Panc1 (cell line): Measurements from ENCODE around the gene ADGRL3. TPM values are rescaled to one million over a fixed set of nuclear protein-coding genes. Genes with fewer than 3 reads are reported as not detected.

Experiments
- ATAC-seq: fragments of 200-7000 bp; cut with Tn5 transposase; 2 replicates; pipeline ENCODE4 v1.9.1; 2020; ENCODE audit warnings: mild to moderate bottlenecking, moderate library complexity
- BruUV-seq: library from RNA; stranded (reverse); fragments of 400-500 nt; replicated peaks from 2 replicates; lab custom pipeline; 2021; lab: Mats Ljungman, UMichigan
- CTCF ChIA-PET: fragments of 300-600 bp; sonication (Branson Sonifier 250); formaldehyde crosslinking; loops from one replicate; lab custom pipeline; 2022; ENCODE audit warnings: antibody characterized with exemption; lab: Charles Lee
- POLR2A ChIA-PET: fragments of 300-600 bp; sonication (Branson Sonifier 250); formaldehyde crosslinking; loops from one replicate; lab custom pipeline; 2022; ENCODE audit warnings: antibody characterized with exemption; lab: Charles Lee
- DNase-seq: peaks from one replicate; pipeline ENCODE4 v3.0.0-alpha.2; 2010; ENCODE audit warnings: low read depth, low spot score
- H3K27ac ChIP-seq: 2 replicates; pipeline ENCODE4 v1.5.1; 2011; ENCODE audit warnings: mild to moderate bottlenecking, low read length, inconsistent platforms
- H3K27me3 ChIP-seq: fragments of 200-500 bp; sonication (Bioruptor generic); 2 replicates; pipeline ENCODE4 v1.6.0; 2014; ENCODE audit warnings: low read length, inconsistent platforms; ENCODE audit not compliant: control insufficient read depth, insufficient read depth
- H3K36me3 ChIP-seq: fragments of 200-500 bp; sonication (Bioruptor generic); 2 replicates; pipeline ENCODE4 v1.5.1; 2014; ENCODE audit warnings: inconsistent platforms, mild to moderate bottlenecking, low read length, moderate library complexity; ENCODE audit not compliant: control insufficient read depth, insufficient read depth
- H3K4me1 ChIP-seq: 2 replicates; pipeline ENCODE4 v1.5.1; 2011; ENCODE audit warnings: inconsistent platforms, mild to moderate bottlenecking, low read length, moderate library complexity; ENCODE audit not compliant: control insufficient read depth, insufficient read depth
- H3K4me3 ChIP-seq, 2 experiments: 2 replicates each; pipeline ENCODE4 v1.5.1; 2011 to 2012; ENCODE audit warnings: low read depth in 2 of 2, low read length in 2 of 2, mild to moderate bottlenecking in 2 of 2, inconsistent platforms in 1 of 2, moderate library complexity in 1 of 2
- H3K9me3 ChIP-seq: fragments of 200-500 bp; sonication (Bioruptor generic); 2 replicates; pipeline ENCODE4 v1.5.1; 2014; ENCODE audit warnings: low read depth, mild to moderate bottlenecking, inconsistent platforms, low read length, moderate library complexity; ENCODE audit not compliant: control insufficient read depth, insufficient read depth
- POLR2AphosphoS5 ChIP-seq: IDR thresholded peaks from 2 replicates; pipeline ENCODE4 v1.6.1; 2012; ENCODE audit warnings: mild to moderate bottlenecking, low read depth, low read length, moderate library complexity
- SIN3A ChIP-seq: IDR thresholded peaks from 2 replicates; pipeline ENCODE4 v1.6.1; 2012; ENCODE audit warnings: low read depth, mild to moderate bottlenecking, low read length, moderate library complexity, borderline replicate concordance; ENCODE audit not compliant: insufficient read depth
- TCF7L2 ChIP-seq: IDR thresholded peaks from 2 replicates; pipeline ENCODE4 v1.6.1; 2011; ENCODE audit warnings: mild to moderate bottlenecking, low read depth, low read length, inconsistent platforms
- in situ Hi-C: cut with HindIII; loops from 2 replicates; pipeline ENCODE4 v1.10.0; 2016; ENCODE audit warnings: low sequenced_read_pairs, low pct_unique_long_range_greater_than_20kb
- intact Hi-C: fragments of 100-400 bp; cut with micrococcal nuclease; formaldehyde crosslinking; loops from one replicate; pipeline ENCODE4 v1.10.0; 2022; ENCODE audit not compliant: unreplicated experiment
- total RNA-seq: library from RNA; stranded (reverse); gene quantifications from one replicate; pipeline ENCODE4 v1.2.1, GENCODE V29; 2021; ENCODE audit not compliant: unreplicated experiment
- TF ChIP-seq, protein P1 (sequence below), 2 experiments: IDR thresholded peaks; 2 replicates each; pipeline ENCODE4 v1.6.1; 2011 to 2012; ENCODE audit warnings: low read depth in 2 of 2, control low read depth in 1 of 2, low read length in 1 of 2, mild to moderate bottlenecking in 1 of 2, moderate library complexity in 1 of 2; ENCODE audit not compliant: insufficient read depth in 1 of 2
- TF ChIP-seq, protein P2 (sequence below): fragments of 450-650 bp; IDR thresholded peaks from 2 replicates; pipeline ENCODE4 v1.5.1; 2017; ENCODE audit warnings: mild to moderate bottlenecking

The ADGRL3 gene
- total RNA-seq, 1 experiment from 2014 or later, result 0.23 TPM

- H3K36me3 ChIP-seq, result no peaks in the 10 kb centered on the region
- H3K27ac ChIP-seq, result no peak overlapping the region
- ChIA-PET CTCF (no interaction called here), POLR2A (no interaction called here)
- H3K4me1 ChIP-seq, result no peaks in the 10 kb centered on the region
- ATAC-seq, result no peak
- TF ChIP-seq, protein P1, sequence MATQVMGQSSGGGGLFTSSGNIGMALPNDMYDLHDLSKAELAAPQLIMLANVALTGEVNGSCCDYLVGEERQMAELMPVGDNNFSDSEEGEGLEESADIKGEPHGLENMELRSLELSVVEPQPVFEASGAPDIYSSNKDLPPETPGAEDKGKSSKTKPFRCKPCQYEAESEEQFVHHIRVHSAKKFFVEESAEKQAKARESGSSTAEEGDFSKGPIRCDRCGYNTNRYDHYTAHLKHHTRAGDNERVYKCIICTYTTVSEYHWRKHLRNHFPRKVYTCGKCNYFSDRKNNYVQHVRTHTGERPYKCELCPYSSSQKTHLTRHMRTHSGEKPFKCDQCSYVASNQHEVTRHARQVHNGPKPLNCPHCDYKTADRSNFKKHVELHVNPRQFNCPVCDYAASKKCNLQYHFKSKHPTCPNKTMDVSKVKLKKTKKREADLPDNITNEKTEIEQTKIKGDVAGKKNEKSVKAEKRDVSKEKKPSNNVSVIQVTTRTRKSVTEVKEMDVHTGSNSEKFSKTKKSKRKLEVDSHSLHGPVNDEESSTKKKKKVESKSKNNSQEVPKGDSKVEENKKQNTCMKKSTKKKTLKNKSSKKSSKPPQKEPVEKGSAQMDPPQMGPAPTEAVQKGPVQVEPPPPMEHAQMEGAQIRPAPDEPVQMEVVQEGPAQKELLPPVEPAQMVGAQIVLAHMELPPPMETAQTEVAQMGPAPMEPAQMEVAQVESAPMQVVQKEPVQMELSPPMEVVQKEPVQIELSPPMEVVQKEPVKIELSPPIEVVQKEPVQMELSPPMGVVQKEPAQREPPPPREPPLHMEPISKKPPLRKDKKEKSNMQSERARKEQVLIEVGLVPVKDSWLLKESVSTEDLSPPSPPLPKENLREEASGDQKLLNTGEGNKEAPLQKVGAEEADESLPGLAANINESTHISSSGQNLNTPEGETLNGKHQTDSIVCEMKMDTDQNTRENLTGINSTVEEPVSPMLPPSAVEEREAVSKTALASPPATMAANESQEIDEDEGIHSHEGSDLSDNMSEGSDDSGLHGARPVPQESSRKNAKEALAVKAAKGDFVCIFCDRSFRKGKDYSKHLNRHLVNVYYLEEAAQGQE (IDR thresholded peaks at IDR 0.05; ENCODE audit: insufficient read depth in 1 of 2, low read depth in 2 of 2, low read length in 1 of 2), result no peak
- H3K27me3 ChIP-seq, result no peaks in the 10 kb centered on the region
- no TSS peak for BruUV-seq
- no peaks in the 10 kb centered on the region for H3K9me3 ChIP-seq
- no peak for DNase-seq
- in situ Hi-C loops (no loop called here), intact Hi-C loops (no loop called here)
- H3K4me3 ChIP-seq, result no peak overlapping the region
Observed at GRCh38 chr4:62093735-62094134, 893.6 kb downstream of the ADGRL3 start.

DNA sequence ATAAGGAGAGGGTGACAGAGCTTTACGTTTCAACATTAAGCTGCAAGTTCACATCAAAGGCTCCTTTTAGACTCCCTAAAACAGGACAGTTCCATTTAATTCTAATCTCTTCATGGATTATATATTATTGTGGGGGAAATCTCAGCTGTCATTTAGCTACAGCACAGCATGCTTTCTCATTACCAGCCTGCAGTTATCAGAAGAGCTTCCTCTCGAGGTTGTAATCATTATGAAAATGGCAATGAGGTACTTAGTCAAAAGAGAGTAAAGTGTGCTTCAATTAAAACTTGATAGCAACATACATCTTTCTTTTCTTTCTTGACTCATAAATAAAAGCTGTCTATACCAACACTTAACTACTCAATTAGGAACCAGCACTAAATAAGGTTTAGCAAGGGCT lies 896.8 kb downstream of the ADGRL3 start:
- ChIA-PET CTCF (no interaction called here), POLR2A (no interaction called here)
- Histone ChIP-seq H3K9me3 (no peaks in the 10 kb centered on the region), H3K36me3 (no peaks in the 10 kb centered on the region), H3K4me3 (no peak overlapping the region), H3K4me1 (no peaks in the 10 kb centered on the region), H3K27me3 (no peaks in the 10 kb centered on the region), H3K27ac (no peak overlapping the region)
- intact Hi-C loops, result no loop called here
- ATAC-seq, result no peak
- no TSS peak for BruUV-seq
- TF ChIP-seq SIN3A (no peak), POLR2AphosphoS5 (no peak), TCF7L2 (no peak)
- TF ChIP-seq, protein P2, sequence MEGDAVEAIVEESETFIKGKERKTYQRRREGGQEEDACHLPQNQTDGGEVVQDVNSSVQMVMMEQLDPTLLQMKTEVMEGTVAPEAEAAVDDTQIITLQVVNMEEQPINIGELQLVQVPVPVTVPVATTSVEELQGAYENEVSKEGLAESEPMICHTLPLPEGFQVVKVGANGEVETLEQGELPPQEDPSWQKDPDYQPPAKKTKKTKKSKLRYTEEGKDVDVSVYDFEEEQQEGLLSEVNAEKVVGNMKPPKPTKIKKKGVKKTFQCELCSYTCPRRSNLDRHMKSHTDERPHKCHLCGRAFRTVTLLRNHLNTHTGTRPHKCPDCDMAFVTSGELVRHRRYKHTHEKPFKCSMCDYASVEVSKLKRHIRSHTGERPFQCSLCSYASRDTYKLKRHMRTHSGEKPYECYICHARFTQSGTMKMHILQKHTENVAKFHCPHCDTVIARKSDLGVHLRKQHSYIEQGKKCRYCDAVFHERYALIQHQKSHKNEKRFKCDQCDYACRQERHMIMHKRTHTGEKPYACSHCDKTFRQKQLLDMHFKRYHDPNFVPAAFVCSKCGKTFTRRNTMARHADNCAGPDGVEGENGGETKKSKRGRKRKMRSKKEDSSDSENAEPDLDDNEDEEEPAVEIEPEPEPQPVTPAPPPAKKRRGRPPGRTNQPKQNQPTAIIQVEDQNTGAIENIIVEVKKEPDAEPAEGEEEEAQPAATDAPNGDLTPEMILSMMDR, result no peak
- TF ChIP-seq, protein P1 (IDR thresholded peaks at IDR 0.05; ENCODE audit: insufficient read depth in 1 of 2, low read depth in 2 of 2, low read length in 1 of 2), result no peak
- in situ Hi-C loops, result no loop called here
- no peak for DNase-seq
